K562 (cell line): ENCODE measurements around the gene FUCA1. TPM values are rescaled to one million over a fixed set of nuclear protein-coding genes. Genes with fewer than 3 reads are reported as not detected.
A peak's percentile ranks its signal among the peaks of the same experiment; 100 is the strongest.

Source experiments
- ATAC-seq: fragments of 200-7000 bp; cut with Tn5 transposase; 3 replicates; pipeline ENCODE4 v1.9.1; 2020; ENCODE audit warnings: moderate library complexity
- BruUV-seq: library from RNA; stranded (reverse); fragments of 400-500 nt; replicated peaks from 2 replicates; lab custom pipeline; 2021; lab: Mats Ljungman, UMichigan
- CTCF ChIA-PET: fragments of 300-600 bp; formaldehyde crosslinking; extraction: SDS; loops from one replicate; lab custom pipeline; 2021; ENCODE audit warnings: low intra/inter-chr PET ratio; lab: Yijun Ruan, JAX
- POLR2A ChIA-PET: fragments of 300-600, 350-650 bp; sonication (Branson Sonifier 250); formaldehyde crosslinking; extraction: SDS; loops from one replicate; lab custom pipeline; 2021; ENCODE audit warnings: antibody characterized with exemption, inconsistent platforms; lab: Yijun Ruan, JAX
- DNase-seq, 4 experiments: peaks; one replicate each; pipeline versions ENCODE4 v3.0.0 to v3.0.0-alpha.2; 2011 to 2018; ENCODE audit warnings: low spot score in 3 of 4, mixed read lengths in 3 of 4; ENCODE audit errors: extremely low read depth in 1 of 4
- FAIRE-seq: peaks from 2 replicates; lab custom pipeline; 2011; peaks lifted over from hg19 to GRCh38; lab: Jason Lieb, UNC
- H2AFZ ChIP-seq: 2 replicates; pipeline ENCODE4 v1.6.0; 2011; ENCODE audit warnings: low read depth, low read length, control low read depth, inconsistent platforms
- H3K27ac ChIP-seq: fragments of 200-600 bp; 3 replicates; pipeline ENCODE4 v1.8.0; 2011; ENCODE audit warnings: low read depth, mild to moderate bottlenecking, control low read depth, inconsistent platforms, low read length, moderate library complexity, mixed read lengths; ENCODE audit errors: extremely low read depth
- H3K27me3 ChIP-seq, 2 experiments: fragments of 300-600 bp in 1 of 2; 2 replicates in 1 of 2; 3 replicates in 1 of 2; pipeline versions ENCODE4 v1.6.0 to v1.8.0; 2011; ENCODE audit warnings: inconsistent platforms in 2 of 2, low read length in 2 of 2, mild to moderate bottlenecking in 1 of 2, mixed read lengths in 1 of 2, moderate library complexity in 1 of 2; ENCODE audit not compliant: control insufficient read depth in 2 of 2, insufficient read depth in 2 of 2
- H3K36me3 ChIP-seq: fragments of 300-600 bp; 3 replicates; pipeline ENCODE4 v1.8.0; 2011; ENCODE audit warnings: mild to moderate bottlenecking, low read length, inconsistent platforms; ENCODE audit not compliant: control insufficient read depth, insufficient read depth
- H3K4me1 ChIP-seq, 2 experiments: fragments of 200-600 bp in 1 of 2; replicated peaks in 1 of 2; 2 replicates in 1 of 2; 3 replicates in 1 of 2; pipeline versions ENCODE4 v1.5.1 to v1.8.0; 2011; ENCODE audit warnings: inconsistent platforms in 2 of 2, low read length in 2 of 2, mild to moderate bottlenecking in 1 of 2, mixed read lengths in 1 of 2, moderate library complexity in 1 of 2; ENCODE audit not compliant: control insufficient read depth in 2 of 2, insufficient read depth in 2 of 2
- H3K4me2 ChIP-seq: 2 replicates; pipeline ENCODE4 v1.6.1; 2011; ENCODE audit warnings: low read length, control low read depth, inconsistent platforms, mixed read lengths; ENCODE audit not compliant: insufficient read depth
- H3K4me3 ChIP-seq: fragments of 200-600 bp; sonication (generic), shearing (Covaris generic); 2 replicates; pipeline ENCODE4 v1.5.1; 2016; ENCODE audit warnings: control low read depth, inconsistent platforms
- H3K79me2 ChIP-seq: fragments of 200-600 bp; 3 replicates; pipeline ENCODE4 v1.8.0; 2011; ENCODE audit warnings: low read length, inconsistent platforms; ENCODE audit not compliant: control insufficient read depth, insufficient read depth
- H3K9ac ChIP-seq, 2 experiments: 2 replicates each; pipeline versions ENCODE4 v1.6.0 to v1.6.1; 2011; ENCODE audit warnings: low read depth in 2 of 2, low read length in 2 of 2, control low read depth in 1 of 2, inconsistent platforms in 1 of 2, mild to moderate bottlenecking in 1 of 2, mixed read lengths in 1 of 2; ENCODE audit not compliant: insufficient read depth in 1 of 2
- H3K9me1 ChIP-seq: one replicate; pipeline ENCODE4 v1.6.0; 2011; ENCODE audit warnings: inconsistent platforms, mild to moderate bottlenecking, low read length, moderate library complexity; ENCODE audit not compliant: control insufficient read depth, insufficient read depth
- H3K9me3 ChIP-seq: replicated peaks from 2 replicates; pipeline ENCODE4 v1.5.1; 2011; ENCODE audit warnings: low read depth, low read length, inconsistent platforms; ENCODE audit not compliant: control insufficient read depth, insufficient read depth
- H4K20me1 ChIP-seq: replicated peaks from 2 replicates; pipeline ENCODE4 v1.6.1; 2011; ENCODE audit warnings: low read length, inconsistent platforms, mixed read lengths; ENCODE audit not compliant: control insufficient read depth, insufficient read depth
- ARID1B ChIP-seq: fragments of 450-650 bp; IDR thresholded peaks from 2 replicates; pipeline ENCODE4 v1.6.1; 2016; ENCODE audit warnings: antibody characterized with exemption, mild to moderate bottlenecking, inconsistent platforms
- CHAMP1 ChIP-seq: fragments of 450-650 bp; IDR thresholded peaks from 2 replicates; pipeline ENCODE4 v1.6.1; 2016; ENCODE audit warnings: mild to moderate bottlenecking
- DDX20 ChIP-seq: fragments of 450-650 bp; IDR thresholded peaks from 2 replicates; pipeline ENCODE4 v1.6.1; 2016; ENCODE audit warnings: missing genetic modification characterization, low read depth, mild to moderate bottlenecking, missing compliant biosample characterization, moderate library complexity
- DMBX1 ChIP-seq: fragments of 250-450 bp; sonication (Bioruptor Pico); IDR thresholded peaks from 2 replicates; pipeline ENCODE4 v1.8.0; 2022; ENCODE audit warnings: inconsistent platforms, mild to moderate bottlenecking, moderate library complexity, borderline replicate concordance
- ETV6 ChIP-seq, 3 experiments: fragments of 150-350 bp in 1 of 3; sonication (generic) in 1 of 3; formaldehyde crosslinking in 1 of 3; IDR thresholded peaks; 2 replicates each; pipeline versions ENCODE4 v1.6.1 to v1.8.0; 2014 to 2022; ENCODE audit warnings: borderline replicate concordance in 2 of 3, low read depth in 2 of 3, antibody characterized with exemption in 1 of 3, low read length in 1 of 3, mild to moderate bottlenecking in 1 of 3, missing genetic modification reagents in 1 of 3
- HDAC8 ChIP-seq: fragments of 450-650 bp; IDR thresholded peaks from 2 replicates; pipeline ENCODE4 v1.6.1; 2016; ENCODE audit warnings: mild to moderate bottlenecking, missing genetic modification characterization, moderate library complexity, missing compliant biosample characterization
- HMBOX1 ChIP-seq: sonication (generic); IDR thresholded peaks from 2 replicates; pipeline ENCODE4 v1.6.1; 2016
- LEF1 ChIP-seq: fragments of 450-650 bp; IDR thresholded peaks from 2 replicates; pipeline ENCODE4 v1.6.1; 2016; ENCODE audit warnings: mild to moderate bottlenecking
- PHF8 ChIP-seq: fragments of 200-600 bp; sonication (generic); IDR thresholded peaks from 2 replicates; pipeline ENCODE4 v1.6.1; 2012; ENCODE audit warnings: mixed run types, mild to moderate bottlenecking, inconsistent platforms, low read length, moderate library complexity, borderline replicate concordance
- SMARCA4 ChIP-seq: fragments of 450-650 bp; IDR thresholded peaks from 2 replicates; pipeline ENCODE4 v1.6.1; 2016
- YY1 ChIP-seq, 3 experiments: IDR thresholded peaks; 2 replicates each; pipeline ENCODE4 v1.6.1; 2011; ENCODE audit warnings: low read length in 2 of 3, mild to moderate bottlenecking in 2 of 3, moderate library complexity in 2 of 3, borderline replicate concordance in 1 of 3, control low read depth in 1 of 3, low read depth in 1 of 3; ENCODE audit not compliant: insufficient read depth in 3 of 3, insufficient replicate concordance in 2 of 3, control insufficient read depth in 1 of 3, insufficient read length in 1 of 3; ENCODE audit errors: extremely low read depth in 1 of 3
- ZC3H8 ChIP-seq: fragments of 450-650 bp; IDR thresholded peaks from 2 replicates; pipeline ENCODE4 v1.6.1; 2017
- WGBS: fragments of 100-300 bp; shearing (Covaris generic); methylation state at CpG from one replicate; pipeline ENCODE4 v1.1.6; 2016; ENCODE audit warnings: low coverage, mixed read lengths; ENCODE audit not compliant: insufficient coverage; ENCODE audit errors: missing lambda C conversion rate; 5-methylcytosine and 5-hydroxymethylcytosine counted together
- in situ Hi-C: fragments of 300-500 bp; cut with MboI; formaldehyde crosslinking; loops from 4 replicates; pipeline ENCODE4 v1.15.0; 2018; ENCODE audit warnings: inconsistent platforms, mixed read lengths
- intact Hi-C: fragments of 100-400 bp; cut with micrococcal nuclease; formaldehyde crosslinking; loops from 2 replicates; pipeline ENCODE4 v1.14.2; 2022
- polyA plus RNA-seq, 8 experiments: library from polyadenylated mRNA; depleted of rRNA in 4 of 8; stranded (reverse) in 5 of 8; unstranded in 3 of 8; fragments of >200 nt; fragmentation: Nextera tagmentation in 2 of 8; fragmentation: Illumina TruSeq in 1 of 8; extraction: Ambion mirVana in 2 of 8; extraction: Trizol in 1 of 8; gene quantifications; 2 replicates each; pipeline versions ENCODE4 v1.2.1 to v1.2.3, GENCODE V29; 2011 to 2014; ENCODE audit warnings: inconsistent platforms in 1 of 8, missing spikeins in 1 of 8
- total RNA-seq, 7 experiments: library from RNA; depleted of rRNA in 6 of 7; stranded (reverse); fragments of >200 nt in 6 of 7; fragmentation: Illumina TruSeq in 2 of 7; extraction: Trizol in 2 of 7; gene quantifications; 2 replicates each; pipeline versions ENCODE4 v1.2.1 to v1.2.3, GENCODE V29; 2011 to 2021; ENCODE audit warnings: low replicate concordance in 1 of 7

The FUCA1 gene
- total and polyA plus RNA-seq, 9 of the 15 experiments (the other 6 are each of a cell fraction or from before 2014, with no cell fraction given): 7.0 to 20.5 (median 13.5) TPM

GRCh38 chr1:23800400-23801337 is 67.4 kb downstream of the FUCA1 start, which contains the start of gene GALE (continued):
- TF ChIP-seq ARID1B (0 out of 2 replicates have a peak, but pooled peaks have one; percentile 16), LEF1 (no peak), DDX20 (tag) (no peak), HDAC8 (tag) (no peak)

- FAIRE-seq (peak; percentile 51), ATAC-seq (peak; percentile 59), DNase-seq (peak; percentile 72 to 90 (median 82))
- 3% methylated on average over 38 of the region's 48 CpGs for WGBS
- Histone ChIP-seq H3K27me3 (no peaks in the 10 kb centered on the region), H3K79me2 (peaks cover 24% of the 10 kb centered on the region), H3K4me3 (peak overlapping the region; percentile 80), H2AFZ (peak overlapping the region; percentile 77), H3K9me1 (peaks cover 5% of the 10 kb centered on the region), H3K4me2 (peak overlapping the region; percentile 96), H3K27ac (peak overlapping the region; percentile 74), H3K9ac (peak overlapping the region; percentile 93 to 98), H3K36me3 (peaks cover 43% of the 10 kb centered on the region; the same call in 2 of the 3 replicates), H3K9me3 (no peaks in the 10 kb centered on the region), H3K4me1 (peaks cover 21 to 46% of the 10 kb centered on the region in 2 experiments), H4K20me1 (no peaks in the 10 kb centered on the region)
- ChIA-PET POLR2A (interaction anchor here (0.5 to 6.8 kb wide), 10 partner anchors 8 to 157 kb away, joined by 3 to 71 read pairs (median 4); partner anchors contain the start of genes LYPLA2 and PITHD1), CTCF (no interaction called here)
- intact Hi-C loops (loop anchor here (1.0 to 2.0 kb wide), 2 partner anchors 22 to 27 kb away; no protein-coding TSS in a partner anchor), in situ Hi-C loops (no loop called here)
- BruUV-seq: TSS peak; percentile 67
- TF ChIP-seq HMBOX1 (peak; percentile 47; the same call in 1 of the 2 replicates), CHAMP1 (no peak), PHF8 (peak; percentile 42; the same call in 1 of the 2 replicates), YY1 (IDR thresholded peaks at IDR 0.05; ENCODE audit: borderline replicate concordance in 1 of 3, control insufficient read depth in 1 of 3, extremely low read depth in 1 of 3, insufficient read depth in 3 of 3, insufficient read length in 1 of 3, insufficient replicate concordance in 2 of 3, low read depth in 1 of 3, low read length in 2 of 3) (peak in 2 of 3 experiments; percentile 65 to 69), SMARCA4 (no peak), ZC3H8 (no peak), DMBX1 (0 out of 2 replicates have a peak, but pooled peaks have one; percentile 52), ETV6 (IDR thresholded peaks at IDR 0.05; ENCODE audit: borderline replicate concordance in 1 of 2, low read depth in 2 of 2, low read length in 1 of 2) (peak in 1 of 2 experiments; percentile 57; a peak in 1 of 4 replicates), ETV6 (CRISPR knock-in tag; IDR thresholded peaks at IDR 0.05; ENCODE audit: borderline replicate concordance) (no peak)
Measured at GRCh38 chr1:23799570-23800399, 68.3 kb downstream of the FUCA1 start.
